Measurements from ENCODE around the gene DMRT3. TPM values are rescaled to one million over a fixed set of nuclear protein-coding genes. Genes with fewer than 3 reads are reported as not detected.

The DMRT3 gene
- total RNA-seq, 1 donor from 2014 or later: not detected

GRCh38 chr9:974031-974995 is 2.1 kb upstream of the DMRT3 start:
- DNase-seq (ENCODE audit: low spot score): no peak
- Mint-ChIP-seq H3K27ac (ENCODE audit: unreplicated experiment) (no peak overlapping the region), H3K4me1 (ENCODE audit: unreplicated experiment) (peaks cover 35% of the 10 kb centered on the region), H3K9me3 (ENCODE audit: unreplicated experiment) (no peaks in the 10 kb centered on the region), H3K36me3 (ENCODE audit: low read depth, unreplicated experiment) (no peaks in the 10 kb centered on the region), H3K4me3 (ENCODE audit: unreplicated experiment) (no peak overlapping the region), H3K27me3 (ENCODE audit: unreplicated experiment) (peaks cover 36% of the 10 kb centered on the region)
- no peak for TF ChIP-seq CTCF (IDR thresholded peaks at IDR 0.05; ENCODE audit: unreplicated experiment)

GRCh38 chr9:974996-975739 is 1.3 kb upstream of the DMRT3 start:
- Mint-ChIP-seq H3K27me3 (ENCODE audit: unreplicated experiment) (peaks cover 31% of the 10 kb centered on the region), H3K9me3 (ENCODE audit: unreplicated experiment) (no peaks in the 10 kb centered on the region), H3K4me3 (ENCODE audit: unreplicated experiment) (no peak overlapping the region), H3K36me3 (ENCODE audit: low read depth, unreplicated experiment) (no peaks in the 10 kb centered on the region), H3K27ac (ENCODE audit: unreplicated experiment) (no peak overlapping the region), H3K4me1 (ENCODE audit: unreplicated experiment) (peaks cover 40% of the 10 kb centered on the region)
- no peak for TF ChIP-seq CTCF (IDR thresholded peaks at IDR 0.05; ENCODE audit: unreplicated experiment)
- DNase-seq (ENCODE audit: low spot score): peak; percentile 26

GRCh38 chr9:975740-976257 is 656 bp upstream of the DMRT3 start:
- Mint-ChIP-seq H3K36me3 (ENCODE audit: low read depth, unreplicated experiment) (no peaks in the 10 kb centered on the region), H3K4me1 (ENCODE audit: unreplicated experiment) (peaks cover 40% of the 10 kb centered on the region), H3K27ac (ENCODE audit: unreplicated experiment) (no peak overlapping the region), H3K9me3 (ENCODE audit: unreplicated experiment) (no peaks in the 10 kb centered on the region), H3K27me3 (ENCODE audit: unreplicated experiment) (peaks cover 27% of the 10 kb centered on the region), H3K4me3 (ENCODE audit: unreplicated experiment) (peak overlapping the region; percentile 77)
- no peak for TF ChIP-seq CTCF (IDR thresholded peaks at IDR 0.05; ENCODE audit: unreplicated experiment)
- DNase-seq (ENCODE audit: low spot score): no peak

GRCh38 chr9:976943-977837 is 735 bp downstream of the DMRT3 start:
- TF ChIP-seq CTCF (IDR thresholded peaks at IDR 0.05; ENCODE audit: unreplicated experiment): no peak
- DNase-seq (ENCODE audit: low spot score): peak; percentile 37
- H3K4me3 Mint-ChIP-seq (ENCODE audit: unreplicated experiment): no peak overlapping the region
- no peaks in the 10 kb centered on the region for H3K9me3 Mint-ChIP-seq (ENCODE audit: unreplicated experiment)
- peaks cover 49% of the 10 kb centered on the region for H3K4me1 Mint-ChIP-seq (ENCODE audit: unreplicated experiment)
- H3K27ac Mint-ChIP-seq (ENCODE audit: unreplicated experiment): no peak overlapping the region
- H3K36me3 Mint-ChIP-seq (ENCODE audit: low read depth, unreplicated experiment): no peaks in the 10 kb centered on the region
- H3K27me3 Mint-ChIP-seq (ENCODE audit: unreplicated experiment): peaks cover 27% of the 10 kb centered on the region

Data from endothelial cell (in vitro differentiated cells).